NB4 (cell line): ENCODE results near the gene ZBED4.

Source experiments
- DNase-seq: peaks from one replicate; pipeline ENCODE4 v3.0.0; 2010; ENCODE audit warnings: low read depth
- H3K4me3 ChIP-seq: one replicate; pipeline ENCODE4 v1.5.1; 2011; ENCODE audit warnings: mild to moderate bottlenecking, low read depth, low read length, moderate library complexity
- MYC ChIP-seq: IDR thresholded peaks from 2 replicates; pipeline ENCODE4 v1.6.1; 2011; ENCODE audit warnings: low read depth, low read length
- POLR2A ChIP-seq: IDR thresholded peaks from 2 replicates; pipeline ENCODE4 v1.6.1; 2011; ENCODE audit warnings: mild to moderate bottlenecking; ENCODE audit not compliant: insufficient read length; ENCODE audit errors: extremely low read depth
- TF ChIP-seq, protein P1 (sequence below): IDR thresholded peaks from 2 replicates; pipeline ENCODE4 v1.6.1; 2011; ENCODE audit warnings: low read depth, low read length
- TF ChIP-seq, protein P2 (sequence below): IDR thresholded peaks from one replicate; pipeline ENCODE4 v1.5.1; 2012; ENCODE audit warnings: low read depth, low read length

Gene ZBED4

DNA sequence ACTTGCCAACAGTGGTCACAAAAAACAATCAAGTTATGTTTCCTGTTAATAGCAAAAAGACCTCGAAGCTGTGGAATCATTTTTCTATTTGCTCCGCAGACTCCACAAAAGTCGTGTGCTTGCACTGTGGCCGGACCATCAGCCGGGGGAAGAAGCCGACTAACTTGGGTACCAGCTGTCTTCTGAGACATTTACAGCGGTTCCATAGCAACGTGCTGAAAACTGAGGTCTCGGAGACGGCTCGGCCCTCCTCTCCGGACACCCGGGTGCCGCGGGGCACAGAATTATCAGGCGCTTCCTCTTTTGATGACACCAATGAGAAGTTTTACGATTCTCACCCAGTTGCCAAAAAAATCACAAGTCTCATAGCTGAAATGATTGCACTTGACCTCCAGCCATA lies 31.6 kb downstream of the ZBED4 start:
- DNase-seq: no peak
- no peak overlapping the region for H3K4me3 ChIP-seq
- TF ChIP-seq POLR2A (no peak), MYC (no peak)
- TF ChIP-seq, protein P1, sequence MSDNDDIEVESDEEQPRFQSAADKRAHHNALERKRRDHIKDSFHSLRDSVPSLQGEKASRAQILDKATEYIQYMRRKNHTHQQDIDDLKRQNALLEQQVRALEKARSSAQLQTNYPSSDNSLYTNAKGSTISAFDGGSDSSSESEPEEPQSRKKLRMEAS: no peak
- TF ChIP-seq, protein P2, sequence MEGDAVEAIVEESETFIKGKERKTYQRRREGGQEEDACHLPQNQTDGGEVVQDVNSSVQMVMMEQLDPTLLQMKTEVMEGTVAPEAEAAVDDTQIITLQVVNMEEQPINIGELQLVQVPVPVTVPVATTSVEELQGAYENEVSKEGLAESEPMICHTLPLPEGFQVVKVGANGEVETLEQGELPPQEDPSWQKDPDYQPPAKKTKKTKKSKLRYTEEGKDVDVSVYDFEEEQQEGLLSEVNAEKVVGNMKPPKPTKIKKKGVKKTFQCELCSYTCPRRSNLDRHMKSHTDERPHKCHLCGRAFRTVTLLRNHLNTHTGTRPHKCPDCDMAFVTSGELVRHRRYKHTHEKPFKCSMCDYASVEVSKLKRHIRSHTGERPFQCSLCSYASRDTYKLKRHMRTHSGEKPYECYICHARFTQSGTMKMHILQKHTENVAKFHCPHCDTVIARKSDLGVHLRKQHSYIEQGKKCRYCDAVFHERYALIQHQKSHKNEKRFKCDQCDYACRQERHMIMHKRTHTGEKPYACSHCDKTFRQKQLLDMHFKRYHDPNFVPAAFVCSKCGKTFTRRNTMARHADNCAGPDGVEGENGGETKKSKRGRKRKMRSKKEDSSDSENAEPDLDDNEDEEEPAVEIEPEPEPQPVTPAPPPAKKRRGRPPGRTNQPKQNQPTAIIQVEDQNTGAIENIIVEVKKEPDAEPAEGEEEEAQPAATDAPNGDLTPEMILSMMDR: no peak

DNA sequence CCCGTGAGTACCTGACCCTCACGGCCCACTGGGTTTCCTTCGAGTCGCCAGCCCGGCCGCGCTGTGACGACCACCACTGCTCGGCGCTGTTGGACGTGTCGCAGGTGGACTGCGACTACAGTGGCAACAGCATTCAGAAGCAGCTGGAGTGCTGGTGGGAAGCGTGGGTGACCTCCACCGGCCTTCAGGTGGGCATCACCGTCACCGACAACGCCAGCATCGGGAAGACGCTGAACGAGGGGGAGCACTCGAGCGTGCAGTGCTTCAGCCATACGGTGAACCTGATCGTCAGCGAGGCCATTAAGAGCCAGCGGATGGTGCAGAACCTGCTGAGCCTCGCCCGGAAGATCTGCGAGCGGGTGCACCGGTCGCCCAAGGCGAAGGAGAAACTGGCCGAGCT lies 32.2 kb downstream of the ZBED4 start:
- TF ChIP-seq, protein P1: no peak
- TF ChIP-seq, protein P2: no peak
- no peak for TF ChIP-seq MYC
- TF ChIP-seq POLR2A: no peak
- H3K4me3 ChIP-seq: no peak overlapping the region
- no peak for DNase-seq

DNA sequence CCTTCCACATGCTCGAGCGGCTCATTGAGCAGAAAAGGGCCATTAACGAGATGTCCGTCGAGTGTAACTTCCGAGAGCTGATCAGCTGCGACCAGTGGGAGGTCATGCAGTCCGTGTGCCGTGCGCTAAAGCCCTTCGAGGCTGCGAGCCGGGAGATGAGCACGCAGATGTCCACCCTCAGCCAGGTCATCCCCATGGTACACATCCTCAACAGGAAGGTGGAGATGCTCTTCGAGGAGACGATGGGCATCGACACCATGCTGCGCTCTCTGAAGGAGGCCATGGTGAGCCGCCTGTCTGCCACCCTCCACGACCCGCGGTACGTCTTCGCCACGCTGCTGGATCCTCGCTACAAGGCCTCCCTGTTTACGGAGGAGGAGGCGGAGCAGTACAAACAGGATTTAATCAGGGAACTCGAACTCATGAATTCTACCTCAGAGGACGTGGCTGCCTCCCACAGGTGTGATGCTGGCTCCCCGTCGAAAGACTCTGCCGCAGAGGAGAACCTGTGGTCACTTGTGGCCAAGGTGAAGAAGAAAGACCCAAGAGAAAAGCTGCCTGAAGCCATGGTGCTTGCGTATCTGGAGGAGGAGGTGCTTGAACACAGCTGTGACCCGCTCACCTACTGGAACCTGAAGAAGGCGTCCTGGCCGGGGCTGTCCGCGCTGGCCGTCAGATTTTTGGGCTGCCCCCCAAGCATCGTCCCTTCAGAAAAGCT lies 32.9 kb downstream of the ZBED4 start:
- no peak overlapping the region for H3K4me3 ChIP-seq
- no peak for DNase-seq
- TF ChIP-seq, protein P2: no peak
- TF ChIP-seq, protein P1: no peak
- TF ChIP-seq POLR2A: no peak
- TF ChIP-seq MYC: no peak

DNA sequence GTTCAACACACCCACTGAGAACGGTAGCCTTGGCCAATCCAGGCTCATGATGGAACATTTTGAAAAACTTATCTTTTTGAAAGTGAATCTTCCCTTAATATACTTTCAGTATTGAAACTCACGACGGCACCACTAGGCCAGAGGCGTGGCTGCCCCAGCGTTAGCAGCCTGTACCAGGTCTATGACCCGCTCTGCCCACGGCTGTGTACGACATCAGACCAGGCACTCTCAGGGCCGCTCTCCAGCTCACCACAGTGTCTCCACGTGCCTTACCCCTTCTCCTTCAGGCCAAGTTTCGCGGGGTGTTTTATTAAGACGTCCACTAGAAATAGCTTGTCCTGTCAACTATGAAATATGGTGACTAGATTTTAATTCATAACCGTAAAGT lies 33.4 kb downstream of the ZBED4 start:
- no peak for DNase-seq
- TF ChIP-seq, protein P1: no peak
- TF ChIP-seq POLR2A (no peak), MYC (no peak)
- TF ChIP-seq, protein P2: no peak
- no peak overlapping the region for H3K4me3 ChIP-seq

DNA sequence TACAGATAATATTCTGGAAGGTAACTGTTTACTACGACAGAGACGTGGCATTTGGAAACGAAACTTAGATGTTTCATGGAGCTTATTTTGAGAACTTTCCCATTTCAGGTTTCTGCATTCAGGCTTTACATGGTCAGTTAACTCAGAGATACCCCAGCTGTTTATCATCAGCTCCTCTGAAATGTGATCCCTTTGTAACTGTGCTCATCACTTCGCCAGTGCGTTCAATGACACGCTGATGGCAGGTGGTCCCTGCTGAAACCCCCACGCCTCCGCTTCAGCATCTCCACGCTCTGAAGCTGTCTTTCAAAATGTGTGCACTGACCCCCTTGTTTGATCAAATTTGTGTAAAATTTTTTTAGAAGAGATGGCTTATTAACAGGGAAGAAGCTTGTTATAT lies 34.1 kb downstream of the ZBED4 start:
- TF ChIP-seq, protein P1: no peak
- TF ChIP-seq, protein P2: no peak
- no peak for TF ChIP-seq POLR2A
- TF ChIP-seq MYC: no peak
- no peak overlapping the region for H3K4me3 ChIP-seq
- no peak for DNase-seq
